Measurements from ENCODE around the gene PHLDA3. TPM values are rescaled to one million over a fixed set of nuclear protein-coding genes. Genes with fewer than 3 reads are reported as not detected.

PHLDA3 gene
- total RNA-seq, 4 donors from 2014 or later = 63.0 to 110 (median 72.1) TPM

DNA sequence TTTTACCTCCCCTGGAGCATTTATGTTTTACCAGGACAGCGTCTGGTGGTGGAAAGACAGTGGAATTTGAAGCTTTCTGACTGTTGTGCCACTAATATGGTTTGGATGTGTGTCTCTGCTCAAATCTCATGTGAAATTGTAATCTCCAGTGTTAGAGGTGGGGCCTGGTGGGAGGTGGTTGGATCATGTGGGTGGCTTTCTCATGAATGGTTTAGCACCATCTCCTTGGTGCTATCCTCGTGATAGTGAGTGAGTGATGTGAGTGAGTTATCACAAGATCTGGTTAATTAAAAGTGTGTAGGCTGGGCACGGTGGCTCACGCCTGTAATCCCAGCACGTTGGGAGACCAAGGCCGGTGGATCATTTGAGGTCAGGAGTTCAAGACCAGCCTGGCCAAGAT is 23.7 kb downstream of the PHLDA3 start:
- no peak for TF ChIP-seq POLR2A (IDR thresholded peaks at IDR 0.05)
- TF ChIP-seq CTCF (IDR thresholded peaks at IDR 0.05) = no peak
- intact Hi-C loops (cut with DNase I; ENCODE audit: low total_unique reads) = loop anchor here (10.0 kb wide), 1 partner anchor 69 kb away; no protein-coding TSS in a partner anchor
- no peak overlapping the region for H3K4me3 ChIP-seq (ENCODE audit: low read depth, poor library complexity, severe bottlenecking)
- DNase-seq (ENCODE audit: low spot score in 2 of 2) = no peak
- WGBS, 2 donors = 80 to 89% methylated on average over 6 of the region's 6 CpGs

DNA sequence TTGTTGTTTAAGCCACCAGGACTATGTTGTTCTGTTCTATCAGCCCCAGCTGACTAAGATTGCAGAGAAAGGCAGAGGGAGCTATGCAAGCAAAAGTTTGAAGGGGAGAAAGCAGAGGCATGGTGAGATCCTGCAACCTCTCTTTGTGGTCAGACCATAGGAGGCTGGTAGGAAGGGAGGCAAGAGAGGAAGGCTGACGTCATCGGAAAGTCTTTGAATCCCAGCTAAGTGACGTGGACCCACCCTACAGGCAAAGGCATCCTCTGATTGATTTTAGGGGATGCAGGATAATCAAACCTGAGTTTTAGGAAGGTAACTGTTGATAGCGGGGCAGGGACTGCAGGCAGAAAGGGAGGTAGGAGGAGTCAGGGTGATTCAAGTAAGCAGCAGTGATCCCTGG is 24.2 kb downstream of the PHLDA3 start:
- WGBS, 2 donors = 78 to 85% methylated on average over 4 of the region's 4 CpGs
- no peak for TF ChIP-seq POLR2A (IDR thresholded peaks at IDR 0.05)
- no peak for TF ChIP-seq CTCF (IDR thresholded peaks at IDR 0.05)
- no peak overlapping the region for H3K4me3 ChIP-seq (ENCODE audit: low read depth, poor library complexity, severe bottlenecking)
- intact Hi-C loops (cut with DNase I; ENCODE audit: low total_unique reads) = loop anchor here (10.0 kb wide), 1 partner anchor 70 kb away; no protein-coding TSS in a partner anchor
- no peak for DNase-seq (ENCODE audit: low spot score in 2 of 2)

DNA sequence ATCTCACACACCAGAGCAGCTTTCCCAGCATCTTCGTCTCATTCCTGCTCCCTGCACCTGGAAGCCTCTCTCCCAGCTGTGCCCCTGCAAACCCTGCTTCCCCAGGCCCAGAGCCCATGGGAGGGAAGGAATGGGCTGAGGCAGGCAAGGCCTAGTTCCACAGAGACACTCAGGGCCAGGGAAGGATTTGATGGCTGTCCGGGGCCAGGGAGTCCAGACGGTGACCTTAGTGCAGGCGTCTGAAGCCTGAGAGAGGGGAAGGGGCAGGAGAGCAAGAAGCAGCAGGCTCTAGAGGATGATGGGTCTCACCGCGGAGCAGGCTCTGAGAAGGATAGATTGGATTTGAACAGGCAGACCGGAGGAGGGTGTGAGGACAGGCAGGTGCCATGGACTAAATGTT is 25.2 kb downstream of the PHLDA3 start:
- intact Hi-C loops (cut with DNase I; ENCODE audit: low total_unique reads) = loop anchor here (10.0 kb wide), 1 partner anchor 71 kb away; no protein-coding TSS in a partner anchor
- WGBS, 2 donors = 96 to 100% methylated on average over 6 to 7 of the region's 7 CpGs
- H3K4me3 ChIP-seq (ENCODE audit: low read depth, poor library complexity, severe bottlenecking) = no peak overlapping the region
- TF ChIP-seq POLR2A (IDR thresholded peaks at IDR 0.05) (no peak), CTCF (IDR thresholded peaks at IDR 0.05) (no peak)
- DNase-seq (ENCODE audit: low spot score in 2 of 2) = no peak

- DNase-seq (ENCODE audit: low spot score in 2 of 2) = no peak
- no peak overlapping the region for H3K4me3 ChIP-seq (ENCODE audit: low read depth, poor library complexity, severe bottlenecking)
- WGBS, 2 donors = 58 to 76% methylated on average over 3 of the region's 3 CpGs
- TF ChIP-seq CTCF (IDR thresholded peaks at IDR 0.05) (no peak), POLR2A (IDR thresholded peaks at IDR 0.05) (no peak)
- intact Hi-C loops (cut with DNase I; ENCODE audit: low total_unique reads) = no loop called here
Observed at GRCh38 chr1:201436969-201437368, 32.0 kb downstream of the PHLDA3 start.

DNA sequence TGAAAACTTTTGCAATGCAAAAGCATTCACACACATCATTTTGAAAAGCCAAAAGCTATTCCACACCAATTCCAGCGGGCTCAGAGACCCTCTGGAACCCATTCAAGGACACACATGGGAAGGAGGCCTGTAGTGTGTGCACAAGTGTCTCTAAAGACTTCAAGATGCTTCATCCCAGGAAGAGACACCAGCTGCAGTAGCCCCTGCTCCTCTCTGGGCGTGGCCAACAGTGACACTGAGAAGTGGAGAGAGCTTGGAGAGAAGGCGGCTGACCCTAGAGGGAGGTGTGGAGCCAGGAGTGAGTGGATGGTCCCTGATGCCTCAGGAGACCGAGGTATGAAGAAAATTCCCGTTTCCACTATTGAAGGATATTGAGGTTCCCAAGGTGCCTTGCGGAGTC is 32.6 kb downstream of the PHLDA3 start:
- no peak for DNase-seq (ENCODE audit: low spot score in 2 of 2)
- intact Hi-C loops (cut with DNase I; ENCODE audit: low total_unique reads) = no loop called here

More for the DNA sequence above, 32.6 kb downstream of the PHLDA3 start:
- H3K4me3 ChIP-seq (ENCODE audit: low read depth, poor library complexity, severe bottlenecking) = no peak overlapping the region
- TF ChIP-seq CTCF (IDR thresholded peaks at IDR 0.05) (no peak), POLR2A (IDR thresholded peaks at IDR 0.05) (no peak)
- WGBS, 2 donors = 51 to 72% methylated on average over 6 of the region's 6 CpGs
